C4-2B (cell line): Measurements from ENCODE around the gene ZPR1.

ENCODE experiments used
- ZFX ChIP-seq: fragments of 450-650 bp; IDR thresholded peaks from 2 replicates; pipeline ENCODE4 v1.6.1; 2017
- TF ChIP-seq, protein P1 (sequence below): fragments of 450-650 bp; conservative IDR thresholded peaks from 2 replicates; pipeline ENCODE4 v1.5.1; 2017; ENCODE audit warnings: mild to moderate bottlenecking

GRCh38 chr11:116798368-116798767 is 10.5 kb upstream of the ZPR1 start:
- TF ChIP-seq, protein P1, sequence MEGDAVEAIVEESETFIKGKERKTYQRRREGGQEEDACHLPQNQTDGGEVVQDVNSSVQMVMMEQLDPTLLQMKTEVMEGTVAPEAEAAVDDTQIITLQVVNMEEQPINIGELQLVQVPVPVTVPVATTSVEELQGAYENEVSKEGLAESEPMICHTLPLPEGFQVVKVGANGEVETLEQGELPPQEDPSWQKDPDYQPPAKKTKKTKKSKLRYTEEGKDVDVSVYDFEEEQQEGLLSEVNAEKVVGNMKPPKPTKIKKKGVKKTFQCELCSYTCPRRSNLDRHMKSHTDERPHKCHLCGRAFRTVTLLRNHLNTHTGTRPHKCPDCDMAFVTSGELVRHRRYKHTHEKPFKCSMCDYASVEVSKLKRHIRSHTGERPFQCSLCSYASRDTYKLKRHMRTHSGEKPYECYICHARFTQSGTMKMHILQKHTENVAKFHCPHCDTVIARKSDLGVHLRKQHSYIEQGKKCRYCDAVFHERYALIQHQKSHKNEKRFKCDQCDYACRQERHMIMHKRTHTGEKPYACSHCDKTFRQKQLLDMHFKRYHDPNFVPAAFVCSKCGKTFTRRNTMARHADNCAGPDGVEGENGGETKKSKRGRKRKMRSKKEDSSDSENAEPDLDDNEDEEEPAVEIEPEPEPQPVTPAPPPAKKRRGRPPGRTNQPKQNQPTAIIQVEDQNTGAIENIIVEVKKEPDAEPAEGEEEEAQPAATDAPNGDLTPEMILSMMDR, result no peak
- no peak for TF ChIP-seq ZFX
